Spleen (tissue), 11 donors: Measurements from ENCODE around the gene HPCAL1. TPM values are rescaled to one million over a fixed set of nuclear protein-coding genes. Genes with fewer than 3 reads are reported as not detected.

ENCODE experiments used
- DNase-seq: peaks from one replicate; pipeline ENCODE4 v3.0.0-alpha.2; 2020
- H3K27ac ChIP-seq, 8 donors: fragments of 200-600 bp; sonication (generic) in 7 of 8; 1 replicate in 4 of 8; 2 replicates in 4 of 8; pipeline versions ENCODE4 v1.5.0 to v1.8.0; 2016 to 2021; ENCODE audit warnings: inconsistent platforms in 4 of 8, mild to moderate bottlenecking in 4 of 8, moderate library complexity in 1 of 8
- H3K27me3 ChIP-seq, 7 donors: fragments of 200-600 bp; sonication (generic) in 6 of 7; replicated peaks in 1 of 7; 1 replicate in 4 of 7; 2 replicates in 3 of 7; pipeline versions ENCODE4 v1.5.0 to v1.8.0; 2016 to 2021; ENCODE audit warnings: inconsistent platforms in 3 of 7, mild to moderate bottlenecking in 1 of 7
- H3K36me3 ChIP-seq, 6 donors: fragments of 200-600 bp; sonication (generic) in 5 of 6; 1 replicate in 4 of 6; 2 replicates in 2 of 6; pipeline versions ENCODE4 v1.5.0 to v1.8.0; 2016 to 2021; ENCODE audit warnings: inconsistent platforms in 2 of 6
- H3K4me1 ChIP-seq, 6 donors: fragments of 200-600 bp; sonication (generic) in 5 of 6; 1 replicate in 3 of 6; 2 replicates in 3 of 6; pipeline versions ENCODE4 v1.5.0 to v1.8.0; 2016 to 2021; ENCODE audit warnings: inconsistent platforms in 3 of 6
- H3K4me3 ChIP-seq, 8 donors: fragments of 200-600 bp; sonication (generic) in 7 of 8; 1 replicate in 4 of 8; 2 replicates in 4 of 8; pipeline versions ENCODE4 v1.5.0 to v1.8.0; 2016 to 2021; ENCODE audit warnings: inconsistent platforms in 4 of 8, mild to moderate bottlenecking in 4 of 8, moderate library complexity in 2 of 8
- H3K9me3 ChIP-seq, 8 donors: fragments of 200-600 bp; sonication (generic) in 7 of 8; 1 replicate in 4 of 8; 2 replicates in 4 of 8; pipeline versions ENCODE4 v1.5.0 to v1.8.0; 2016 to 2021; ENCODE audit warnings: inconsistent platforms in 4 of 8
- POLR2A ChIP-seq, 3 donors: fragments of 450-650 bp; IDR thresholded peaks; one replicate each; pipeline ENCODE4 v1.5.1; 2017; ENCODE audit warnings: antibody characterized with exemption in 3 of 3, mild to moderate bottlenecking in 1 of 3
- POLR2AphosphoS5 ChIP-seq, 3 donors: sonication (generic); formaldehyde crosslinking; IDR thresholded peaks; one replicate each; pipeline ENCODE4 v1.5.1; 2017; ENCODE audit warnings: antibody characterized with exemption in 3 of 3
- WGBS, 5 donors: extraction: QIAGEN DNeasy Blood & Tissue Kit in 3 of 5; methylation state at CpG; one replicate each; pipeline versions ENCODE4 v1.1.5 to v1.1.7; 2013 to 2018; 5-methylcytosine and 5-hydroxymethylcytosine counted together
- intact Hi-C: fragments of 100-400 bp; cut with DNase I; formaldehyde crosslinking; loops from one replicate; pipeline ENCODE4 v1.15.0; 2023; ENCODE audit warnings: low total_unique reads
- polyA plus RNA-seq, 3 donors: library from polyadenylated mRNA; stranded (reverse); fragments of 200-250 nt; gene quantifications; one replicate each; pipeline ENCODE4 v1.2.1, GENCODE V29; 2013
- total RNA-seq, 7 donors: library from RNA; depleted of rRNA in 3 of 7; stranded (reverse); fragments of >200 nt in 3 of 7; fragmentation: NEBNext Ultra II Directional in 4 of 7; extraction: Animal tissue kit (Norgen Biotek cat#: 25700) in 4 of 7; gene quantifications; one replicate each; pipeline versions ENCODE4 v1.1.0 to v1.2.1, GENCODE V29; 2016 to 2021
- TF ChIP-seq, protein P1 (sequence below), 11 experiments: fragments of 200-600 bp in 7 of 11; fragments of 450-650 bp in 4 of 11; sonication (generic) in 4 of 11; IDR thresholded peaks in 8 of 11; conservative IDR thresholded peaks in 3 of 11; 1 replicate in 7 of 11; 2 replicates in 4 of 11; pipeline versions ENCODE4 v1.4.0 to v1.8.0; 2016 to 2021; ENCODE audit warnings: antibody characterized with exemption in 11 of 11, inconsistent platforms in 4 of 11, mild to moderate bottlenecking in 1 of 11
- donor health status: healthy with polysubstance abuse.
- donor health status: DM: no; HTN: no; CAD: no; lungs with moderate emphysema.
- donor health status: DM: no; HTN: no; CAD: no.
- donor health status: Bipolar disorder and iron deficiency.
- donor health status: healthy.
- donor health status: DM: no; HTN: no; CAD: no.
- donor health status: DM: yes; HTN: yes; CAD: no.

HPCAL1 gene
- total and polyA plus RNA-seq, 10 donors: 41.9 to 80.6 (median 57.7) TPM

DNA sequence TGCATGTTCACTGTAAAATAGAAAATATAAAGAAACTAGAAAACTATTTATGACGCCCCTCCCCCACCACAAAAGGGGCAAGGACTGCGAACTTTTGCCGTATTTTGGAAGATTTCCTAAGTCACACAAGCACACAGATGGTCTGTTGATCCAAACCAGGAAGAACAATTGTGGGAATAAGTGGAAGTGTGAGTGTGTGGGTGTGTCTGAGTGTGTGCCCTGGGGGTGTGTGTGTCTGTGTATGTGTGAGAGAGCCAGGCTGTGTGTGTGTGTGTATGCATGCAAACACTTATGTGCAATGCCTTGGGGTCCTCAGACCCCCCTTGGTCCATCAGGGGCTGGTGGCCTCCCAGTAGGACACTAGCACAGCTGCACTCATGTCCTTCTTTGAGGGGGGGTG, 43.1 kb downstream of the HPCAL1 start:
- Histone ChIP-seq H3K36me3 (no peaks in the 10 kb centered on the region), H3K27me3 (no peaks in the 10 kb centered on the region), H3K9me3 (no peaks in the 10 kb centered on the region), H3K4me3 (no peak overlapping the region), H3K4me1 (peaks cover 3 to 96% (median 60%) of the 10 kb centered on the region in 6 donors), H3K27ac (no peak overlapping the region)
- TF ChIP-seq POLR2AphosphoS5 (IDR thresholded peaks at IDR 0.05) (no peak), POLR2A (IDR thresholded peaks at IDR 0.05) (no peak)
- TF ChIP-seq, protein P1, sequence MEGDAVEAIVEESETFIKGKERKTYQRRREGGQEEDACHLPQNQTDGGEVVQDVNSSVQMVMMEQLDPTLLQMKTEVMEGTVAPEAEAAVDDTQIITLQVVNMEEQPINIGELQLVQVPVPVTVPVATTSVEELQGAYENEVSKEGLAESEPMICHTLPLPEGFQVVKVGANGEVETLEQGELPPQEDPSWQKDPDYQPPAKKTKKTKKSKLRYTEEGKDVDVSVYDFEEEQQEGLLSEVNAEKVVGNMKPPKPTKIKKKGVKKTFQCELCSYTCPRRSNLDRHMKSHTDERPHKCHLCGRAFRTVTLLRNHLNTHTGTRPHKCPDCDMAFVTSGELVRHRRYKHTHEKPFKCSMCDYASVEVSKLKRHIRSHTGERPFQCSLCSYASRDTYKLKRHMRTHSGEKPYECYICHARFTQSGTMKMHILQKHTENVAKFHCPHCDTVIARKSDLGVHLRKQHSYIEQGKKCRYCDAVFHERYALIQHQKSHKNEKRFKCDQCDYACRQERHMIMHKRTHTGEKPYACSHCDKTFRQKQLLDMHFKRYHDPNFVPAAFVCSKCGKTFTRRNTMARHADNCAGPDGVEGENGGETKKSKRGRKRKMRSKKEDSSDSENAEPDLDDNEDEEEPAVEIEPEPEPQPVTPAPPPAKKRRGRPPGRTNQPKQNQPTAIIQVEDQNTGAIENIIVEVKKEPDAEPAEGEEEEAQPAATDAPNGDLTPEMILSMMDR (IDR thresholded peaks at IDR 0.05 in 8 of 11, conservative IDR thresholded peaks at IDR 0.05 in 3 of 11): no peak
- 58 to 94% (median 72%) methylated on average over 3 of the region's 3 CpGs for WGBS, 5 donors
- intact Hi-C loops: no loop called here
- DNase-seq: peak; percentile 45

DNA sequence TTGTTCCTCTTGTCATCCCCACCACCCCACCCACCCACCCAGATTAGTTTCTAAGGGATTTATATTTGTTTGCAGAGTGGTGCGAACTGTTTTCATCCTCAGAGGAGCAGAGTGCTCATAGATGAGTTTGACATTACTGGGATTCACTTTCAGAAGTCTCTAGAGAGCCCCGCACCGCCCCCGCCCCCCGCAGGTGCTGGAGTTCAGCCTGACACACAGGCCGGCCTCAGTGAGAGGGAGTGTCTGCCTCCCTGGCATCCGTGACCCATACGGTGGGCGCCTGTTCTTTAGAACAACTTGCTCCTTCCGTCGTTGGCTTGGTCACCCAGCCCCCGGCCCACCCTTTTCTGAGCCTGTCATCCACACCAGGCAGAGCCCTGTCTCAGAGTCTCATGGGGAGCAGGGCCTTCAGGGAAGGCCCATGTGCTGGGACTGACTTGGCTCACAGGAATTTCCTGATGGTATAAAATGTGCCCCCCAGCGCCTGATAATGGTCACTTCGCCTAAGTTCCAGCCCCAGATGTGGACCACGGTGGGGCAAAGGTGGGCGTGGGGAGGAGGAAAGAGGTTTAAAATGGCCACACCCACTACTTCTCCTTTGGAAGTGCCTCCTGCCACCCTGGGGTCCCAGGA, 44.3 kb downstream of the HPCAL1 start:
- intact Hi-C loops: no loop called here
- WGBS, 5 donors: 81 to 87% (median 84%) methylated on average over 14 to 16 of the region's 16 CpGs
- no peaks in the 10 kb centered on the region for H3K27me3 ChIP-seq
- peaks cover 5 to 97% (median 65%) of the 10 kb centered on the region in 6 donors for H3K4me1 ChIP-seq
- no peaks in the 10 kb centered on the region for H3K9me3 ChIP-seq
- no peak overlapping the region for H3K27ac ChIP-seq
- no peaks in the 10 kb centered on the region for H3K36me3 ChIP-seq
- DNase-seq: no peak
- H3K4me3 ChIP-seq: no peak overlapping the region
- TF ChIP-seq POLR2AphosphoS5 (IDR thresholded peaks at IDR 0.05): no peak
- TF ChIP-seq, protein P1 (IDR thresholded peaks at IDR 0.05 in 8 of 11, conservative IDR thresholded peaks at IDR 0.05 in 3 of 11): no peak

DNA sequence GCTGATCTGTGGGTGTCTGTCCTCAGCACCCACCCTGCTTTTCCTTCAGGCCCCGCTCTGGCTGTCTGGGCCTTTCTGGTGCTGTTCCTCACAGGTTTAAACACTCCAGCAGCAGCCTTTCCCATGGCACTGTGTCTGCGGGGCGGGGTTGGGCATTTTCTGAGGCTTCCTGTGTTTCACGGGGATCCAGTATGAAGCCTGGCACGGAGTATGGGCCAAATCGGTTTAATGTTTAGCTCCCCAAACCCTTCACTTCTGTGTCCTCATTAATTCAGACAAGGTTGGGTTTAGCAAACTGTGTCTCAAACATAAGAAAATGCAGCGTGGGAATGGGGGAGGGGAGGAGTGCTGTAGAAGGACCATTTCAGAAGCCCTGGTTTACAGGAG, 44.9 kb downstream of the HPCAL1 start:
- no peak for DNase-seq
- Histone ChIP-seq H3K9me3 (no peaks in the 10 kb centered on the region), H3K27me3 (no peaks in the 10 kb centered on the region), H3K4me1 (peaks cover 5 to 96% (median 65%) of the 10 kb centered on the region in 6 donors), H3K27ac (no peak overlapping the region), H3K4me3 (no peak overlapping the region), H3K36me3 (no peaks in the 10 kb centered on the region)
- TF ChIP-seq, protein P1 (IDR thresholded peaks at IDR 0.05 in 8 of 11, conservative IDR thresholded peaks at IDR 0.05 in 3 of 11): no peak
- intact Hi-C loops: no loop called here
- WGBS, 5 donors: 71 to 85% (median 74%) methylated on average over 7 of the region's 7 CpGs

DNA sequence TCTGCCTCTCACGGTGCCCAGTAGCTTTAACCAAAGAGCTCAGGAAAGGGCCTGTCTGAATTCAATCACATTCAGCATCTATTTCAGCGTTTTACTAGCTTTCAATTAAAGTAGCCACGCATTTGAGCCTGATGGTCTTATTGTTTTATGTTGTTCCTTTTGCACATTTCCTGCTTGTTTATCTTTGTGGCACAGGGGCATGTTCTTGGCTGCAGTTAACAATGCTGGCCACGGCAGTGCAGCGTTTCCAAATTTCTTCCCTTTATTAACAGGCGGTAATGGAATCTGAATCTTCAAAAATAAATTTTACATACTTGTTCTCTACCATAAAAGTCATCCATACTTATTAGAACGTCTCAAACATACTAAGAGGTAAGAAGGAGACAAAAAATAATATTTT, 46.2 kb downstream of the HPCAL1 start:
- peaks cover 0 to 2% (median 0%) of the 10 kb centered on the region in 6 donors for H3K36me3 ChIP-seq
- DNase-seq: no peak
- H3K4me1 ChIP-seq: peaks cover 5 to 85% (median 57%) of the 10 kb centered on the region in 6 donors
- H3K27ac ChIP-seq: no peak overlapping the region
- intact Hi-C loops: no loop called here
- TF ChIP-seq POLR2AphosphoS5 (IDR thresholded peaks at IDR 0.05) (no peak), POLR2A (IDR thresholded peaks at IDR 0.05) (no peak)
- TF ChIP-seq, protein P1 (IDR thresholded peaks at IDR 0.05 in 8 of 11, conservative IDR thresholded peaks at IDR 0.05 in 3 of 11): no peak
- WGBS, 5 donors: 46 to 65% (median 51%) methylated on average over 7 of the region's 7 CpGs
- no peaks in the 10 kb centered on the region for H3K9me3 ChIP-seq
- H3K27me3 ChIP-seq: no peaks in the 10 kb centered on the region
- no peak overlapping the region for H3K4me3 ChIP-seq
